GM12872 (cell line): ENCODE results near the gene SLCO1C1.

Experiments used
- TF ChIP-seq, protein P1 (sequence below): IDR thresholded peaks from 3 replicates; pipeline ENCODE4 v1.5.1; 2011; ENCODE audit warnings: low read depth, mild to moderate bottlenecking, low read length, moderate library complexity; ENCODE audit not compliant: insufficient read depth

Gene SLCO1C1

DNA sequence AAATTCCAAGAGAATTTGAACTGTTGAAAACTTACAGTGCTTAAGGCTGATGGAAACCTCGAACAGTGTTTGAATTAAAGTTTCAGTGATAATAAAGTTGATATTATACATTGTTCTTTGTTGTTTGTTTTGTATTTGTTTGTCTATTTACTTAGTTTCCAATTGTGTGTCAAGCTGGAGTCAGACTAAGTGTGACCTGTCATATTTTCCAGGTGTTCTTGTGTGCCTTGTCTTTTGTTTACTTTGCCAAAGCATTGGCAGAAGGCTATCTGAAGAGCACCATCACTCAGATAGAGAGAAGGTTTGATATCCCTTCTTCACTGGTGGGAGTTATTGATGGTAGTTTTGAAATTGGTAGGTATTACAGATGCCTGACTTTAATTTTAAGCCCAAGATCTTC, 6.0 kb downstream of the SLCO1C1 start:
- TF ChIP-seq, protein P1, sequence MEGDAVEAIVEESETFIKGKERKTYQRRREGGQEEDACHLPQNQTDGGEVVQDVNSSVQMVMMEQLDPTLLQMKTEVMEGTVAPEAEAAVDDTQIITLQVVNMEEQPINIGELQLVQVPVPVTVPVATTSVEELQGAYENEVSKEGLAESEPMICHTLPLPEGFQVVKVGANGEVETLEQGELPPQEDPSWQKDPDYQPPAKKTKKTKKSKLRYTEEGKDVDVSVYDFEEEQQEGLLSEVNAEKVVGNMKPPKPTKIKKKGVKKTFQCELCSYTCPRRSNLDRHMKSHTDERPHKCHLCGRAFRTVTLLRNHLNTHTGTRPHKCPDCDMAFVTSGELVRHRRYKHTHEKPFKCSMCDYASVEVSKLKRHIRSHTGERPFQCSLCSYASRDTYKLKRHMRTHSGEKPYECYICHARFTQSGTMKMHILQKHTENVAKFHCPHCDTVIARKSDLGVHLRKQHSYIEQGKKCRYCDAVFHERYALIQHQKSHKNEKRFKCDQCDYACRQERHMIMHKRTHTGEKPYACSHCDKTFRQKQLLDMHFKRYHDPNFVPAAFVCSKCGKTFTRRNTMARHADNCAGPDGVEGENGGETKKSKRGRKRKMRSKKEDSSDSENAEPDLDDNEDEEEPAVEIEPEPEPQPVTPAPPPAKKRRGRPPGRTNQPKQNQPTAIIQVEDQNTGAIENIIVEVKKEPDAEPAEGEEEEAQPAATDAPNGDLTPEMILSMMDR, result no peak

DNA sequence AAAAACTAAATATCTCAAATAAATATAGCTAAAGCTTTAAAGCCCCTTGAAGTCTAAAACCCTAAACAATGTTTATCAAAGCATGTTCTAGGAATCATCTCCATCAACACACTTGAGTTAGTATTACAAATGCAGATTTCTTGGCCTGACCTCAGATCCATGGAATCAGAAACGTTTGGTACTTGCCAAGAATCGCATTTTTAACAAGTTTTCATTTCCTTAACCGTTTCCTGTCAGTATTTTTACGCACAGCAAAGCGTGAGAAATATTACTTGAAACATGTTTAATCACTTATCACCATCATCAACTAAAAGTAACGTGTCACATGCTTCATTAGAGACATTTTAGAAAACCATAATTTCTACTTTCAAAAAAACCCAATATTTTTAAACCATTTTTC, 9.7 kb downstream of the SLCO1C1 start:
- TF ChIP-seq, protein P1, result no peak

DNA sequence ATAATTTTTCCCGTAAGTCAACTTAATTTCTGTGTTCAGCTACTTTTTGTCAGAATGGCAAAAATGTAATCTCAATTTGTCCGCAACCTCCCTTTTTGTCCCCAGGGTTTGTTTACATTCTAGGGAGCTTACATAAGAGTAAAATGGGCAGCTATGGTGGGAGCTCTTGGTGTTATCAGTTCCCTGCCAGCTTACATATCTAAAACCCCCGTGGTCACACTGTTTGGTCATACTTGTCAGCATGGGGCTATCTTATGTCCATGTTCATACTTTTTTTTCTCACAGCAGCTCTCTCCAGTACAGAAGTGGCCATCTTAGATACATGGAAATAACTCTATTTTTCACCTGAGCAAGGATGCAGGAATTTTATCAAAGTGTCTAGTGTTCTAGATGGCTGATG, 16.7 kb downstream of the SLCO1C1 start:
- TF ChIP-seq, protein P1, result no peak

DNA sequence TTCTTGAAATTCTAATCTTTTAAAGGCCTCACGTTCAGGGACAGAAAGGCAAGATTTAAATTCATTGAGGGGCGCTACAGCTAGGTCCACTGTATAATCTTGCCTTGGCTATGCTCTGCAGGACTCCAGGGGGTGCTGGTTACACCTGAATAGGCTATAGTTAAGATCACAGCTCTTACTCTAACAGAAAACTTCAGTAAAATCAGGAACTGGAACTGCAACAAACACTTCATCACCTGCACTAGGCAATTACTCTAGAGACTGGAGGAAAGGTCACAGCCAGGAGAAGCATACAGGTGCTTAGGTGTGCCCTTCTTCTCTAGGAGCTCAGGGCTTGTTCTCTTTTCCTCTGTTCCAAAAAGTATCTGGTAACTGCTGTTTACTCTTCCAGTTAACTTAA, 20.9 kb downstream of the SLCO1C1 start:
- TF ChIP-seq, protein P1, result no peak

DNA sequence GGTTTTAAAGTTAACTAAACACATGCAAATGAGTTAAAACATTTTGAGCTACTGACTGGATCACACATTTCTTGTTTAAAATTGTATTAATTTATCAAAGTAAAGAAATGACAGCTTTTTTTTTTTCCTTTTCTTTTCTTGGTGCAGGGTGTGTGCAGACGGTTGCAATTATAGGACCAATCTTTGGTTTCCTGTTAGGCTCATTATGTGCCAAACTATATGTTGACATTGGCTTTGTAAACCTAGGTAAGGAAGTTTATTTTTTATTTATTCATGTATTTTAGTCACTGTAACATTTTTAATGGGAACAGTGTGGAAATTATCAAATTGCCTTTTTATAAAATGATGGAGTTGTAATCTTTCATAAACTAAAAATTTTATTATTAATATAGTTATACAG, 21.9 kb downstream of the SLCO1C1 start:
- TF ChIP-seq, protein P1, result no peak

DNA sequence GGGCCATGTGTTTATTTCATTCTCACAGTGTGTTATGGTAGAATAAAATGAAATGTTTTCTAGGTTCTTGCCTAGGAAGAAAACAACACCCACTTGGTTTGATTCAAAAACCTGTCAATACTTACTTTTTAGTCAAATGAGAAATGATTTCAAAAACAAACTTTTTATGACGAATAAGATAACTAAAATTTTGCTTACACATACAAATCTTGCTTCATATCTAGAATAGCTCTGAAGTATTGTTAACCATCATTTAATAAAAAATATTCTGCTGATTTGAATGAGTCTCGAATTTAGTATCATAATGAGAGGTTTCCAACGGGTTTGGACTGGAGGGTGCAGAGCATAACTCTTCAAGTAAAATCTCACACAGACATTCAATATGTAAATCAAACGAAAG, 23.2 kb downstream of the SLCO1C1 start:
- TF ChIP-seq, protein P1, result no peak

DNA sequence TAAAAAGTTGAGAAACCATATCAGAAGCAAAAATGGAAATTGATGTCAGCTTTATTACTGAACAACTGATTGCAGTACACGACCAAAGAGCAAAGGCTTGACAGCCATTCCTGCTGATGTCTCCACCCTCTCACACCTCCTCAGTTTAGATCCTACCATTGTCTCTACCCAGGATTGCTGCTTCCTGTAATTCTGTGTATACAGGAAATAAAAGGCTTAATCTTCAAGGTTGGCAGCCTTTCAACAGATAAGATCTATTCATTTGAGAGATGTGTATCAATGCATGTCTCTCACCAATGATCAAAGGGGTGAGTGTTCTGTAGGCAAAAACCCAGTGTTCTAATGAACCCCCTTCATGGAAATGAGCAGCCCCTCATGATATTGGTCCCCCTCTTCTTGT, 27.0 kb downstream of the SLCO1C1 start:
- TF ChIP-seq, protein P1, result no peak

DNA sequence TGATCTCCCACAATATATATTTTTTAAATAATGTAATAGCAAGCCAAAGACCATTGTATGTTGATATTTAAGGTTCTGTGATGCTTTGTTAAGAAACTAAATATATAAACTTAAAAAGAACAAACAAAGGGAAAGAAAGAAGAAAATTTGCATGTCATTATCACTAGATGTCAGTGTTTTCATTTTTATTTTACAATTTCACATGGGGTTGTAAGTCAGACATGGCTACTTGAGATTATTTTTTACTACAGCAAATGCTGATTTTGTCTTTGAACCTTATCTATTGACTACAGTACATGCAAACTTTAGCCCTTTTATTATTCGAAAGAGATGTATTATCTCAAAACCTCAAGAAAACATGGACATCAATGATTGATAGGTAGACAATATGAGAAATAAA, 36.1 kb downstream of the SLCO1C1 start:
- TF ChIP-seq, protein P1, result no peak
